ENCODE measurements around the gene SSNA1.

SSNA1 gene

GRCh38 chr9:137188490-137189296, at the start of gene SSNA1, which contains the start of gene ANAPC2:
TSS of gene SSNA1 (plus strand) at chr9:137188676. CDS start at chr9:137188727, 51 bp downstream.
TSS of gene ANAPC2 (minus strand) at chr9:137188560. CDS start at chr9:137188532, 28 bp downstream.
- peak; percentile 82 to 83 for DNase-seq (ENCODE audit: low read depth in 2 of 2, low spot score in 1 of 2)

- DNase-seq (ENCODE audit: low read depth in 2 of 2, low spot score in 1 of 2): no peak
These were observed 49.6 kb upstream of the SSNA1 start, which contains the start of gene GRIN1 for GRCh38 chr9:137138722-137139467. TSS of gene GRIN1 (plus strand) at chr9:137139154. CDS start at chr9:137139487, 333 bp downstream.

GRCh38 chr9:137139468-137140150, 48.9 kb upstream of the SSNA1 start:
- DNase-seq (ENCODE audit: low read depth in 2 of 2, low spot score in 1 of 2): no peak

GRCh38 chr9:137140151-137141012, 48.1 kb upstream of the SSNA1 start:
- DNase-seq (ENCODE audit: low read depth in 2 of 2, low spot score in 1 of 2): no peak

- no peak for DNase-seq (ENCODE audit: low read depth in 2 of 2, low spot score in 1 of 2)
These were observed 47.2 kb upstream of the SSNA1 start for GRCh38 chr9:137141050-137141810.

- no peak for DNase-seq (ENCODE audit: low read depth in 2 of 2, low spot score in 1 of 2)
These were observed 46.2 kb upstream of the SSNA1 start for GRCh38 chr9:137141976-137142936.

- no peak for DNase-seq (ENCODE audit: low read depth in 2 of 2, low spot score in 1 of 2)
These were observed 45.0 kb upstream of the SSNA1 start for GRCh38 chr9:137143459-137143858.

GRCh38 chr9:137145731-137146526, 42.5 kb upstream of the SSNA1 start:
- DNase-seq (ENCODE audit: low read depth in 2 of 2, low spot score in 1 of 2): no peak

GRCh38 chr9:137146527-137146918, 42.0 kb upstream of the SSNA1 start:
- no peak for DNase-seq (ENCODE audit: low read depth in 2 of 2, low spot score in 1 of 2)

GRCh38 chr9:137147091-137147792, 41.2 kb upstream of the SSNA1 start:
- no peak for DNase-seq (ENCODE audit: low read depth in 2 of 2, low spot score in 1 of 2)

GRCh38 chr9:137147793-137148160, 40.7 kb upstream of the SSNA1 start:
- DNase-seq (ENCODE audit: low read depth in 2 of 2, low spot score in 1 of 2): no peak

- no peak for DNase-seq (ENCODE audit: low read depth in 2 of 2, low spot score in 1 of 2)
These were observed 40.2 kb upstream of the SSNA1 start for GRCh38 chr9:137148242-137148641.

- no peak for DNase-seq (ENCODE audit: low read depth in 2 of 2, low spot score in 1 of 2)
These were observed 39.8 kb upstream of the SSNA1 start for GRCh38 chr9:137148661-137149060.

- DNase-seq (ENCODE audit: low read depth in 2 of 2, low spot score in 1 of 2): no peak
These were observed 39.1 kb upstream of the SSNA1 start for GRCh38 chr9:137149363-137149762.

- no peak for DNase-seq (ENCODE audit: low read depth in 2 of 2, low spot score in 1 of 2)
These were observed 38.4 kb upstream of the SSNA1 start for GRCh38 chr9:137149942-137150616.

- no peak for DNase-seq (ENCODE audit: low read depth in 2 of 2, low spot score in 1 of 2)
These were observed 37.6 kb upstream of the SSNA1 start for GRCh38 chr9:137150617-137151457.

Measured in stimulated activated CD8-positive, alpha-beta memory T cell treated with anti-CD3 and anti-CD28 coated beads, Interleukin-4, amount 100 ng/mL, for 4 hours (primary cell).